Neural progenitor cell (in vitro differentiated cells): Measurements from ENCODE around the gene RBFOX2.

ENCODE experiments used
- EZH2phosphoT487 ChIP-seq: fragments of 200-600 bp; sonication (generic); IDR thresholded peaks from 2 replicates; pipeline ENCODE4 v1.6.1; 2017; ENCODE audit warnings: antibody characterized with exemption
- TF ChIP-seq, protein P1 (sequence below): fragments of 200-600 bp; sonication (generic); IDR thresholded peaks from 2 replicates; pipeline ENCODE4 v1.5.1; 2017; ENCODE audit warnings: antibody characterized with exemption, mild to moderate bottlenecking

- TF ChIP-seq EZH2phosphoT487, result no peak
- TF ChIP-seq, protein P1, sequence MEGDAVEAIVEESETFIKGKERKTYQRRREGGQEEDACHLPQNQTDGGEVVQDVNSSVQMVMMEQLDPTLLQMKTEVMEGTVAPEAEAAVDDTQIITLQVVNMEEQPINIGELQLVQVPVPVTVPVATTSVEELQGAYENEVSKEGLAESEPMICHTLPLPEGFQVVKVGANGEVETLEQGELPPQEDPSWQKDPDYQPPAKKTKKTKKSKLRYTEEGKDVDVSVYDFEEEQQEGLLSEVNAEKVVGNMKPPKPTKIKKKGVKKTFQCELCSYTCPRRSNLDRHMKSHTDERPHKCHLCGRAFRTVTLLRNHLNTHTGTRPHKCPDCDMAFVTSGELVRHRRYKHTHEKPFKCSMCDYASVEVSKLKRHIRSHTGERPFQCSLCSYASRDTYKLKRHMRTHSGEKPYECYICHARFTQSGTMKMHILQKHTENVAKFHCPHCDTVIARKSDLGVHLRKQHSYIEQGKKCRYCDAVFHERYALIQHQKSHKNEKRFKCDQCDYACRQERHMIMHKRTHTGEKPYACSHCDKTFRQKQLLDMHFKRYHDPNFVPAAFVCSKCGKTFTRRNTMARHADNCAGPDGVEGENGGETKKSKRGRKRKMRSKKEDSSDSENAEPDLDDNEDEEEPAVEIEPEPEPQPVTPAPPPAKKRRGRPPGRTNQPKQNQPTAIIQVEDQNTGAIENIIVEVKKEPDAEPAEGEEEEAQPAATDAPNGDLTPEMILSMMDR, result no peak
These were observed 20.5 kb upstream of the RBFOX2 start for GRCh38 chr22:36048911-36049677.
